ENCODE results near the gene TH.

Gene TH

DNA sequence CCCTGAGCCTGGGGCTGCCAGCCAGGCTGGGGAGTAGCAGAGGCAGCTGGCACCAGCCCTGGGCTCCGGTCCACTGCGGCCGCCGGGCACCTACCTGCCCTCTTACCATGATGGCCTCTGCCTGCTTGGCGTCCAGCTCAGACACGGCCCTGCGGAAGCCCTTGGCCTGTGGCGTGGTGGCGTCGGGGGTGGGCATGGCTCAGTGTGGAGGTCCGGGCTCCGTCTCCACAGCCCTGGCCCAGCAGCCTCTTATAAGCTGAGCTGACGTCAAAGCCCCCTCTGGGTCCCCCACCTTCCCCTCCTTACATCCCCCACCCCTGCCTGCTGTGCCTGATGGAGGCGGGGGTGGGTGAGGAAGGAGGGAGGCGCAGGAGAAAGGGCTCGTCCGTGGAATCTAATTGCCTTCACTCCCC is at the start of gene TH:
TH (minus strand) TSS at position 225 of the 413 bp plus-strand sequence; CDS start at position 196, 29 bp downstream.
- DNase-seq = no peak

DNA sequence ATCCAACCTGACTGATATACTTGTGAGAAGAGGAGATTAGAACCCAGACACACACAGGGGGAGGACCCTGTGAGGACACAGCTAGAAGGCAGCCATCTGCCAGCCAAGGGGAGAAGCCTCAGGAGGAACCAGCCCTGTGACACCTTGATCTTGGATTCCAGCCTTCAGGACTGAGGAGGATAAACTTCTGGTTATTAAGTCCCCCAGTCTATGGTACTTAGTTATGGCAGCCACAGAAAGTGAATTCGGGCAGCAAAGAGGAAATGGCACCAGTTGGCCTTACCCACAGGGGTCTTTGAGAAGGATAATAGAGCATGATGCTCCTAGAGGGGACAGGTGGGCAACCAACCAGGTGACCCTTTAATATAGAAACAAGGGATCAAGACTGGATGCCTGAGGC is 49.4 kb upstream of the TH start:
- DNase-seq = no peak

DNA sequence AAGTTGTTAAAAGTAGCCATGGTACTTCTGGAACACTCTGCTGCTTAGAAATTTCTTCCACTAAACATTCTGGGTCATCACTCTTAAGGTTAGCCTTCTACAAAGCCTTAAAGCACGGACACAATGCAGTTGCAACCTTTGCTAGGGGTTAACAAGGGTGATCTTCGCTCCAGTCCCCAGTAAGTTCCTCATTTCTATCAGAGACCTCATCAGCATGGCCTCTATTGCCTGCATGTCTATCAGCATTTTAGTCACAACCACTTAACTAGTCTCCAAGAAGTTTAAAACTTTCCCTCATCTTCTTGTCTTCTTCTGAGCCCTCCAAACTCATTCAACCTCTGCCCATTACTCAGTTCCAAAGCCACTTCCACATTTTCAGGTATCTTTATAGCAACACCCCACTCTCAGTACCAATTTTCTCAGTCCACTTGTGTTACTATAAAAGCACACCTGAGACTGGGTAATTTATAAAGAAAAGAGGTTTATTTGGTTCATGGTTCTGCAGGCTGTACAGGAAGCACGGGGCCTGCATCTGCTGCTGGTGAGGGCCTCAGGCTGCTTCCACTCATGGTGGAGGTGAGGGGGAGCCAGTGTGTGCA is 48.7 kb upstream of the TH start:
- DNase-seq = no peak

DNA sequence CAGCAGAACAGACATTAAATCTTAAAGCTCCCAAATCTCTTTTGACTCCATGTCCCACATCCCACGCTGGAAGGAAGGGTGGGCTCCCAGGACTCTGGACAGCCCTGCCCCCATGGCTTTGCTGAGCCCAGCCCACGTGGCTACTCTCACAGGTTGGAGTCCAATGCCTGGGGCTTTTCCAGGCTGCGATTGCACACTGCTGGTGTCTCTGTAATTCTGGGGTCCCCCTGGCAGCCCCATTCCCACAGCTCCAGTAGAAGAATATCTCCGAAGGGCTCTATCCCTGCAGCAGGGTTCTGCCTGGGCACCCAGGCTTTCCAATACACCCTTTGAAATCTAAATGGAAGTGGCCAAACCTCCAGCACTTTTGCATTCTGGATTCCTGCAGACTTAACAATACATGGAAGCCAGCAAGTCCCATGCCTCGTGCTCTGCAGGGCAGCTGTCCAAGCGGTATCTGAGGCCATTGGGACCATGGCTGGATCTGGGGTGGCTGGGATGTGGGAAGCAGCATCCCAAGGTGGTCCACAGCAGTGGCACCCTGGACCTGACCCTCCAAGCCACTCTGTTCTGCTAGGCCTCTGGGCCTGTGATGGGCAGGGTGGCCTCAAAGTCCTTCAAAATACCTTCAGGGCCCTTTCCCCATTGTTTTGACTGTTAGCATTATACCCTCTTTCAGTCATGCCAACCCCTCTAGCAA is 47.9 kb upstream of the TH start:
- DNase-seq = no peak

DNA sequence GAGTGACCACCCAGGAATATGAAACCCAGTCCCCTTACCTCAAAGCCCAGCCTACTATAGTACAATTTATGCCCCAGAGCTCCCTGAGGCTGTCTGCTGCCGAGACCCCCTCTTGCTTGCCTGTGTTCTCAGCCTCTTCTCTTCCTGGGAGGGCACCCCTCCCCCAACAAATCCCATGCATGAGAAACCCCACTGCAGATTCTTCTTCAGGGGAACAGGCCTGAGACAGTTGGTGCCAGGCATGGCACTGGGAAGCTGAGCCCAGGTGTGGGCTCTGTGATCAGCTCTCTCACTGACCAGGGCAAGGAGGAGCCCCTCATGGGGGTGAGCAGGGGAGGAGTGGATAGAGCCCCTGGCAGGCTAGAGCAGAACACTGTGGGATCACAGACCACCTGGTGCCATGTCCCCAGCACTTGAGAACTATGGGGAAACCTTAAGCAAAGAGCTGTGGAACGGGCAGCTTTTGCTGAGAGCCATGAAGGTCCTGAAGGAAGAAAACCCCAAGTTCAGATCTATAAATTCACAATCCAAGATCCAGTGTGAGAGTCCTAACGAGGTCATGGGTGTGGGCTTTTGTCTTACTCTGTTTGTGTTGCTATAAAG is 46.5 kb upstream of the TH start:
- DNase-seq = no peak

DNA sequence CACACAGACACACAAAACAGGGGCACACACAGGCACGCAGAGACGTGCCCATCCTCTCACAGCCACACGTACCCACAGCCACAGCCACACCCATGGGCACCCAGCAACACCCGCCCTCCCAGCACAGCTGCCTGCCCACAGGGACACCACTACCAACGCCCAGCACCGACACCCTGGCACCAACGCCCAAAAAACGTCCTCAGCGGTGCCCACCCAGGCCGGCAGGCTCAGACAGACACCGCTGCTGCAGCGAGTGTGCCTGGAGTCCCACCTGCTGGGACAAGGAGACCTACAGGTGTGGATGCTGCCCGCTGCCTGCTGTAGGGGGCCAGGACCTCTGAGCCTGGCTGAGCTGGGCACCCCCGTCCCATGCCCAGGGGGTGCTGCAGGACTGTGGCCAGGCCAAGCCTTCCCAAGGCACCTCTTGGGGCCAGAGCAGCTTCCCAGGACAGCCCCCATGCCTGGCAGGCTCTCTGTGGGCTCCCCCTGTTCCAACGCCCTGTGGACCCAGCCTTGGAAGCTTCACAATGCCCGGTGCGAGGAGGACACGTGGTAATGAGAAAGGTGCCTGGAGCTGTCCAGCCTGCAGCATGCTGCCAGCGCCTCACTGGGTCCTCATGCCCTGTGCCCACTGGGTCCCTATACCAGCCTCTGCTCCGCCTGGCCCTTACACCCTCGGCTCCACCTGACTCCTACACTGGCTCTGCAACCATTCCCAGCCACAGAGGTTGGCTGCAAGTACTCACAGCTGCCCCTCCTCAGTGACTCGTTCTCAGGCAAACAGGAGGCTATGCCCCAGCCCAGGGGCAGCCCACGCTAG is 45.8 kb upstream of the TH start:
- no peak for DNase-seq

DNA sequence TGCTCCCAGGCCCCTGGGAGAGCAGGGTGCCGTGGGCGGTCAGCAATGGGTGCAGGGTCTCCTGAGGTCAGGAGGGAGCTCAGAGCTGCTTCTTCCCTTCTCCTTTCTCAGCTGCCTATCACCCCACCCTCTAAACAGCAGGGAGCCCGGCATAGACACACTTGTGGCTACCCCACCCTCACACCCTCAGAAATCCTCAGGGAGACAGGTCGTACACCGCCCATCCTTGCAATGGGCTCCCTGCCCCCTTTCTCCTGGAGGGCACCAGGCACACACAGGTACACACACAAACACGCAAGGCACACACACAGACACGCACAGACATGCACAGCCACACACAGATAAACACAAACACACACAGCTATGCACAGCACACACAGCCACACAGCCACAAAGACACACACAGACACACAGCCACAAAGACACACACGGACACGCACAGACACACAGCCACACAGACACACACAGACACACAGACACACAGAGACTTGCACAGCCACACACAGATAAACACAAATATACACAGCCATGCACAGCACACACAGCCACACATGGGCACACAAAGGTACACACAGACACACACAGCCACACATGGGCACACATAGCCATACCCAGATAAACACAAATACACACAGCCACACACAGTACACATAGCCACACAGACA is 44.9 kb upstream of the TH start:
- DNase-seq = no peak

DNA sequence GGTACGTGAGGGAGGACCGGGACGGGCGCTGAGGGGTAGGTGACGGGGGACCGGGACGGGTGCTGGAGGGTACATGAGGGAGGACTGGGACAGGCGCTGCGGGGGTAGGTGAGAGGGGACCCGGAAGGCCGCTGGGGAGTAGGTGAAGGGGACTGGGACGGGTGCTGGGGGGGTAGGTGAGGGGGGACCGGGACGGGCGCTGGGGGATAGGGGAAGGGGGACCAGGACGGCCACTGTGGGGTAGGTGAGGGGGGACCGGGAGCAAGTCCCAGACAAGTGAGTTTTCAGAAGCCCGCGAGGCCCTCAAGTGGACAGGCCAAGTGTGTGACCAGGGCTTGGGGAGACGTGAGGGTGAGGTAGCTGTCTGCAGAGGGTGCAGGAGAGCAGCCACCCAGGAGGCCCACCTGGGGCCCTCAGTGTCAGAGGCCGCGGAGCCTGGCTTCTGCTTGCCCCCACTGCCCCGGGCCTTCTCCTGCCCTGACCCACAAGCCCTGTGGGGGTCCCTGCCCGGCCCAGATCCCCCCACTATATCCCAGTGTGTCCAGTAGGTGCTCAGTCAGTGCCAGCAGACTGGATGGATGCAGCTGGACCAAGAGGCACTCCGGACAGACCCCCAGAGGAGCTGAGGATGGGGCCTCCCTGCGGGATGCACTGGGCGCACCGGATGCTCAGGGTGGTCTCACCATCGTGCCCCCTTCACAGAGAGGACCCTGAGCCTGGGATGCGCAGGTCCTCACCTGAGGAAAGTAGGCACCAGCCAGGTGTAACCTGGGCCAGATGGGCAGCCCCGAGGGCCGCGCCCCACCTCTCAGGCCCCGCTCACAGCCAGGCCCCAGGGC is 44.2 kb upstream of the TH start:
- DNase-seq = no peak

DNA sequence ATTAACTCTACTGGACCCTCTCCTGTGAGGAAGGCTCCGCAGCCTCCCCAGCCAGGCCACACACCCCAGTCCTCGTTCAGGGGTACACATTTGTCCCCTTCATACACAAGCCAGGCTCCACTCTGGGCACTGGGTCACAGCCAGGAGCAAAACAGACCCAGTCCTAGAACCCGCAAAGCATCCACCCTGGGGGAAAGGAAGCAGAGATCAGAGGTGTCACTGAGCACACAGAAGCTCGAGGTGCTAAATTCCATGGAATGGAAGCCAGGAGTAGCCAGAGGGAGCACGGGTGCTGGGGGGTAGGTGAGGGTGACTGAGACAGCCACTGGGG is 43.6 kb upstream of the TH start:
- DNase-seq = no peak

DNA sequence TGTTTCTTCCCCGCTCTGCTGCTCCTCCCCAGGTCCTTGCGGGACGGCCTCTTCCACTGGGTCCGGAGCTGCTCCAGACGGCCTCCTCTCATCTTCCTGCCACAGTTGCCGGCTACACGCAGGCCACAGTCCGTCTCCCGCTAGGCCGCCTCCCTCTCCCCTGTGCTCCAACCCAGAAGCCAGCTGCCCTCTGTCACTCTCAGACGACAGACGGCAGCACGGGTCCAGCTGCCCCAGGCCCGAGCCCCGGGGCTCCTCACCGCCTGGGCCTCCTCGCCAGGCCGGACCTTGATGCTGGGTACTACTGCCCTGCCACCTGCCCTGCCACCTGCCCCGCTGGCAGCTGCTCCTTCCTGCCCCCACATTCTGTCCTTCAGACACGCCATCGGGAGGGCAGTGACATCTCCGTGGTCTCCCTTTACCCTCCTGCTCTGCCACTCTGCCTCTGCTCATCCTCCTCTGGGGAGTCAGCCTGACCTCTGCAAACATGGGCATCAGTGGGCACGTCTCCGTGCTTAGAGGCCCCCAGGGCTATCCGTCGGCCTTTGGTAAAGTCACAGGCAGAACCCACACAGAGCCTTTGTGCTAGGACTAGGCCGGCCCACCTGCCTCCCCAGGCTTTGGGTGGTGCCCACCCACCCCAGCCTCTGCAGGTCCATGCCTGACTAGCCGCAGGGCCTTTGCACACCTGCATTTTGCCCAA is 43.1 kb upstream of the TH start:
- DNase-seq = no peak

DNA sequence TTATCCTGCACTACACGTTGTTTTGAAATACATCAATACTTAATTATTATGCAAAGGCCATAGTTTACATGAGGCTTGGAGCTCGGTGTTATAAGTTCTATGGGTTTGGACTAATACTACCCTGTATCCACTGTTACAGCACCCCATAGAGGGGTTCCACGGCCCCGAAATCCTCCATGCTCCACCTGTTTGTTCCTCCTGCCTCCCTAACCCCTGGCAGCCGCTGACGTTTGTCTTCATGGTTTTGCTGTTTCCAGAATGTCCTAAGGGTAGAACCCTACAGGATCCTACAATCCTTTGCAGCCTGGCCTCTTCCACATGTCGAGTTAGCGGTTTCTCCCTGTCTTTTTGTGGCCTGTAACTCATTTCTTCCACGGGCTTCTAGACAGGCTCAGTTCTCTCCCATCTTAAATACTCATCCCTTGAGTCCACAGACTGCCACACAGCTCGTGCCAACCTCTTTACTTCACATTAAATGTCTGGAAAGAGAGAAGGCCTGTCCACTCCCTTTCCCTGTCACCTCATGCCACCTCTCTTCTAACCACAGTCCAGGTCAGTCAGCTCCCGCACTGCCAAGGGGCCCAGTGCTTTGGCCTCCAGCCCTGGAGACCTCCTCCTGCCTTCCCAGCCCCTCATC is 42.4 kb upstream of the TH start:
- no peak for DNase-seq

DNA sequence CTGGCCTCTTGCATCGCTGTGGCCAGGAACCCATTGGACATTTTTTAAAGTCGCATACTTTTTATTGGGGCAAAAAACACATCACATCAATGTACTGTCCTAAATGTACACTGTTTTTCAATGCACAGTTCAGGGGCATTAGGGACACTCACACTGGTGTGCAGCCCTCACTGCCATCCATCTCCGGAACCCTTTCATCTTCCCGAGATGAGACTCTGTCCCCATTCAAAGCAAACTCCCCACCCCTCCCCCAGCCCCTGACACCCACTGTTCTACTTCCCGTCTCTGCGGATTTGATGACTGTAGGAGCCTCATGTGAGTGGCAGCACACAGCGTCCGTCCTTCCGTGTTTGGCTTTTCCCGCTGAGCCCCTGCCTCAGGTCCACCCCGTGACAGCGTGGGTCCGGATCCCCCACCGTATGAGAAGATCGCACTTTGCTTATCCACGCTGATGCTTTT is 41.8 kb upstream of the TH start:
- no peak for DNase-seq

DNA sequence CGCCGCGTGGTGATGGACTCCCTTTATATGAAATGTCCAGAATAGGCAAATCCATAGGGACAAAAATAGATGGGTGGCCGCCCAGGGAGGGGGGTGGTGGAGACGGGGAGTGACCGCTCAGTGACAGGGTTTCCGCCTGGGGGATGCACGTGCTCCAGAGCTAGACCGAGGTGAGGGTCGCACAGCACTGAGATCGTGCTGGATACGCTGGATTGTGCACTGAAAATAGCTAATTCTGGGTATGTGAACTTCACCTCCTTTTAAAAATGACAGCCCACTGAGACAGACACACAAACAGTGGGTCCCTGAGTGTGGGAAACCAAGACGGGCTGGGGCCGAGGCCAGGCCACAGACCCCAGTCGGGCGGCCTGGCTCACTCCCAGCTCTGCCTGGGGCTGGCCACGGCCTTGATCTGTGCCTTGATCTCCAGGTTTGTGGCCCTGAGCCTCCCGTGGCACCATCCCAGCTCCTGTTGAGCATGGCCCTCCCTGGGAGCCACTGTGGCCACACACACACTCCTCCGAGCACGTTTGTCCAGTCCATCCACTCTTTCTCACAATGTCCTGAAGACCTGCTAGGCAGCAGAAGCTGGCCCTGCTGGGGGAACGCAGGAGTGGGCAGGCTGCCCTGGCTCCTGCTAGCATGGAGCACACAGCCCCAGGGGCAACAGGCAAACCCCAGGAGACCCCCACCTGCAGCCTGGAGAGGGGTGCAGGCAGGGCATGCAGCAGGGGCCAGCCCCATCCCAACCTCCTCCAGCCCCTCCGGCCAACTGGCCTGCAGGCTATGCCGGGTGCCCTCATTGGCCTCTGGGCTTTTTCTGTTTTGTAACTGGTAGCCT is 41.0 kb upstream of the TH start:
- no peak for DNase-seq

DNA sequence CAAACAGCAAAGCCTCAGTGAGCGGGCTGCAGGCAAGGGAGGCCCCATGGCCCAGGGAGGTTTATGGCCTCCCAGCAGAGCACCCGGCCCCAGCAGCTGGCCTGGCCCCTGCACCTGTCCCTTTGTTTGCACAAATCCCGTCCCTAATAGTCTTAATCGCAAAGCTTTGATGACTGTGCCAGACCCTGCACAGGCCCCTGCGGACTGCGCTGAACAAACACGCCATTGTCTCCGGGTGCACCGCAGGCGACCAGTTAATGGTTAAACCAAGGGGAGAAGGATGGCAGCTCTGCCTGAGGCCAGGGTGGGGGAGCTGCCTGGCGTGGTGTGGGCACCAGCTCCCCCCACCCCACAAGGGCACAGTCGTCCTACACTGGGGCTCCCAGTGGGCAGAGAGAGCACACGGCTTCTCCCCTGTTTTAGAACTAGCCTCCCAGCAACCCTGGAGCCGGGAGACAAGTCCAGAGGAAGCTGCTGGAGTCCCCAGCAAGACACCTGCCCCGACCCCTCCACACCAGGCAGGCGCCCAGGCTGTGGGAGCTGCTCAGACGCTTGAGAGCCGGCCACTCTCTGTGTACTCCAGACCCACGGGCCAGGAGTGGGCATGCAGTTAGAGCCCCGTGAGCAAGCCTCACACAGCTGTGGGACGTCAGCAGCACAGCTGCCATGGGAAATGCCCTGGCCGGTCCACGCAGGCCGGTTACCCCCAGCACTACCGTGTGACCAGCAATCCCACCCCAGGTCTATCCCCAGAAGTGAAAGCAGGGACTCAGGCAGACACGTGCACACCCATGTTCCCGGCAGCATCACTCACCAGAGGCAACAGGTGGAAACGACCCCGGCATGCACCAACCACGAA is 39.7 kb upstream of the TH start:
- DNase-seq = peak; percentile 47

DNA sequence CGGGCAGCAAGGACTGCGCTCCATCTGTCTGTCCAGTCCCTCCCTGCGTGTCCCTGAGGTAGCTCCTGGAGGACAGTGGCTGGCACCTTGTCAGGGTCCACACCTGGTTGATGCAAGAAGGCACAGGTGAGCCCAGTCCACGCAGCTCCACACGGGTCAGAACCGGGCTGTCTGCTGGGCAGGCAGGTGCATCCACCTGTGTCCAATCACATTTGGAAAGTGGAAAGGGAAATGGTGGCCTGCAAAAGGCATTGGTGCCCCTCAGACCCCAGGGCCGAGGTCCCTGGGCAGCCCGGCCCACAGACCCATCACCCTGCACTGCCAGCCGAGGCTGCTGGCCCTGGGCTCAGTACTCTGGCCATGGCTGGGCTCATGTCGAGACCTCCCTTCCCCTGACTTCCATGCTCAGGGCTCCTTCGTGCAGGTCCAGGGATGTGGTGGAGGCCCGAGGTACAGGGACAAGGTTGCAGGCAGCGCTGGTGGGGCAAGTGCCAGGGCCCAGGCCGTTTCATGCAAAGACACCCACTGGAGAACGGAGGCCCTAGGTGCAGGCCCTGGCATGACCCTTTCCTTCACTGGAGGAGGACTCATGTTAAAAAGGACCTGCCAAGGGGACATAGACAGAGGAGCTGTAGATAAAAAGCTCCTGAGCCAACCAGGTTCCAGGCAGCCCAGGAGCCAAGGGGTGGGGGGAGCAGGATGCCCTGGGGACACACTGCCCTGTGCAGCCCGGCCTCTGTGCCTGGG is 38.9 kb upstream of the TH start:
- DNase-seq = no peak

DNA sequence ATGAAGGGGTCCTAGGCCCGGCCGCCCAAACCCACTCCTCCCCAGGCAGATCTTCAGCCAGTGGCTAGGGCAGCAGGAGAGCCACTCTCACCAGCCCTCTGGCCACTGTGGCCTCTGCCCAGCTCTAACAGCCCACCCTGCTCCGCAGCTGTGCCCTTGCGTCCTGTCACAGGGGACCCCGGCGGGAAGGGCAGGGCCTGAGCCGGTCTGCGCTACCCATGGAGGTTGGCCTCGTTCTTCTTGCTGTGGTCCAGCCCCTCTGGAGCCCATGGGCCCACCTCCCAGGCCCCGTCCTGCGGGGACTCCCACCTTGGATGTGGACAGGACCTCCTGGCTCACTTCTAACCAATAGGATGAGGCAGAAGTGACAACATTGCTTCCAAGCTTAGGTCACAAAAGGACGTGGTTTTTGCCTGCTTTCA is 38.3 kb upstream of the TH start:
- no peak for DNase-seq

DNA sequence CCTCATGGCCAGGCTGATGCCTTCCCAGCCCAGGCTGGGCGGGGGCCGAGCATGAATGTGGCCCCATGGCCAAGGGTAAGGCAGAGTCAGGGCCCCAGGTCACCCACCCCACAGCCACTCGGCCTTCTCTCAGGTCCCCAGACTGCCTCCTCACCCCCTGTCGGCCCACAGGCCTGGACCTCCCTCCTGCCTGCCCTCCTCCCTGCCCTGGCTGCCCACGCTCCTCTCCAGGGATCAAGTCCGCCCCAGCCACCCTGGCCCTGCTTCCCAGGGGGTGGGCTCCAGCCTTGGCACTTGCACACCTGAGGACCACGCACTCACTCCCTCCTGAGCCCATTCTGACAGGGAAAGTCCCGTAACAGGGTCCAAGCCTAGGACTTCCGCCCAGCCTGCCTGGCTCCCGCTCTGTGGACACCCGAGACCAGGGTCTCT is 37.8 kb upstream of the TH start:
- DNase-seq = no peak

DNA sequence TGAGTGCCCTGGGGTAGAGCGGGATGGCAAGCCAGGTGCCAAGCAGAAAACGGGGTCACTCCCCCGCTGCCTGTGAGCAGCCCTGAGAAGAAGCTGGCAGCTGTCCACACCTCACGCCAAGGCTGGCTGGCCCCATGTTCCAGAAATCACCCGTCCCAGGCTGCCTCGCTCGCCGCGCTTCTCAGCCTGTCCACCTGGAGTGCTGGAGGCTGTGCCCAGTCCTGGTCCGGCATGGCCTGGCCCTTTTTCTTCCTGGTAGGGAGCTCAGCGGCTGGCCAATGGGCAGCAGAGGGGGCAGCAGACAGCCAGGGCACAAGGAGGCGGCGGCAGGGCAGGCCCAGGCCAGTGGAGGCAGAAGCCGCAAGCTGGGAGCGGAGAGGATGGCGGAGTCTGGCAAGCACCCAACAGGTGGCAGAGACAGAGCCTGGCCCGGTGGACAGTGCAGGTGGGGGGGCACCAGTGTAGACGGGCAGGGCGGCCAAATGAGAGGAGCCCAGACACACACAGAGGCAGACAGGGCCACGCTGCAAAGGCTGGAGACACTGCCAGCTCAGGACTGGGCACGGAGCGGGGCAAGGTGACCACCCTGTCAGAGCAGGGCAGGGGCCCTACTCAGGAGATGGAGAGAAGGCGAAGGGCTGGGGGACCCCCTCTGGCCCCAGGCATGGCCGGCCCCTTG is 37.2 kb upstream of the TH start:
- no peak for DNase-seq
